ENCODE measurements around the gene CMYA5.

Gene CMYA5

GRCh38 chr5:79841172-79841571 lies 151.5 kb downstream of the CMYA5 start:
- no peak for DNase-seq

- no peak for DNase-seq
Measured at GRCh38 chr5:79842006-79842881, 152.6 kb downstream of the CMYA5 start.

GRCh38 chr5:79842991-79843390 lies 153.4 kb downstream of the CMYA5 start:
- DNase-seq: no peak

- DNase-seq: no peak
Measured at GRCh38 chr5:79843450-79844388, 154.1 kb downstream of the CMYA5 start.

DNA sequence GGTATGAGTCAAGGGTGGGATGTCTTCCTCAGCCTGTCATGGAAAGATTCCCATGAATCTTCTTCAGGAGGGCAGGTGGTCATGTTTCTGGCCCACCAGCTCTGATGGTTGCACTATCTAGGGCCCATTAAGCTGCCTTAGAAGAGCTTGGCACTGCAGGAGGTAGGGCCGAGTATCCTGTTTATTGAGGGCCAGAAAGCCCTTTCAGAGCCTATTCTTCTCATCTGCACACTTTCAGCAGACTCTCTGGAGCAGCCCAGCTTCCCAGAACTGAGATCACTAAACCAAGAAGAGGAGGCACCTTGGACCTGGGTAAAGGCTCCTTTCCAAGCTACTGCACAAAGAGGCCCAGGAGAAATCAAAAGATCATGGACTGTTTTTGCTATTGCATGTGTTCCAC lies 154.9 kb downstream of the CMYA5 start:
- DNase-seq: no peak

DNA sequence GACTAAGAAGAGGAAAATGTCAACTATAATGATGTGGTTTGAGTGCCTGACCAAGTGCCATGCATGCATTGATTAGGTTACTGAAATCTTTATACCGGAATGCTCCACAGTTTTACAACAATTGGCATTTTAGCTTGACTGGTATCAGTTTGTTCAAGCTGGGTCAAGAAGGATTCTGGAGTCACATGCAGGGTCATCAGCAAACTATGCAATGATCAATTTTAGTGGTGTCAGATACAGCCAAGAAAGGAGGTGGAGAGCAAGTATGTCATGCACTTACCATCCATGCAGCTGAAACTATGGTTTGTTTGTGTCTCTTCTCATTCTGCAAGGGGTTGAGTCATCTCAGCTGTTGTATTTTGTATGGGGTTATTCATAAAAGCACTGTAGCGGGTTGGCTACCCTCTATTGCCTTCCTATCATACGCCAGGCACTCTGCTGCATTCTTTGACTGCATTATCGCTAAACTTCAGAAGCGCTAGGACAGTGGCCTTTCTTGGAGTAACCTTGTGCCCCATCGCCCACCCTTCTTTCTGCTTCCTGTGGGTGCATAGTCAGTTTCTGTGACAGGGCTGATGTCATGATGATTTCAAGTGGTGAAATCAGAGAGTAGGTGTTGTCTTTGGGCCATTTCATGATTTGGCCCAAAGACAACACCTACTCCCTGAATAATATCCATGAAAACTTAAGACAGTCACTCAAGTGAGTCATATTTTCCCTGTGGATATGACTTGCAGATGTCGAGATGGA lies 156.0 kb downstream of the CMYA5 start:
- DNase-seq: no peak

DNA sequence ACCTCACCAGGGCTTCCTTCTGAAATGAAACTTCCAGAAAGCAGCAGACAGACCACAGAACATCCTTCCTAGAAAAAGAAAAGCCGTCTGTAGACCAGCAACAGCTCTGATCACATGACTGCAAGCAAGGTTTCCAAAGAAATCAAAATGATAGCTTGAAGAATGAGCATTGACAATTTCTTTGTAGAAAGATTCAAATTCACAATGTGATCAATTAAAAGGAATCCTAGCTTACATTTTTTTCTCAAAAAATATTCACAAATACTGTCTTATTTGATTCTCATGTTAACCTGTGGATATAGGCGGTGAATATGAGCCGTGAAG lies 156.5 kb downstream of the CMYA5 start:
- DNase-seq: no peak

- DNase-seq: no peak
Measured at GRCh38 chr5:79847561-79847960, 157.9 kb downstream of the CMYA5 start.

- no peak for DNase-seq
Measured at GRCh38 chr5:79849061-79849460, 159.4 kb downstream of the CMYA5 start.

All from NCI-H526 treated with DMSO at 0.1 percent for 48 hours (cell line).